ENCODE measurements around the gene ICA1L.

The ICA1L gene

GRCh38 chr2:202883987-202884675 is 12.6 kb upstream of the ICA1L start:
- Histone ChIP-seq H3K4me3 (ENCODE audit: low read length in 2 of 2) (no peak overlapping the region), H3K18ac (ENCODE audit: low read length) (no peak overlapping the region), H4K8ac (ENCODE audit: low read depth, low read length) (no peak overlapping the region), H3K79me1 (ENCODE audit: low read depth, low read length) (no peaks in the 10 kb centered on the region), H3K14ac (ENCODE audit: low read length) (no peak overlapping the region), H3K23ac (ENCODE audit: low read depth, low read length, poor library complexity) (no peak overlapping the region), H3K4ac (ENCODE audit: low read length) (no peak overlapping the region), H2BK15ac (ENCODE audit: low read length) (no peak overlapping the region), H3K9ac (ENCODE audit: low read depth, low read length, poor library complexity) (no peak overlapping the region), H2BK5ac (ENCODE audit: low read length) (no peak overlapping the region), H3K4me1 (ENCODE audit: control insufficient read depth in 2 of 2, insufficient read depth in 1 of 2, low read depth in 1 of 2, low read length in 2 of 2) (no peaks in the 10 kb centered on the region), H2AK5ac (ENCODE audit: low read depth, low read length) (no peak overlapping the region), H4K91ac (ENCODE audit: low read depth, low read length, poor library complexity) (no peak overlapping the region), H3K27me3 (ENCODE audit: control insufficient read depth in 3 of 3, insufficient read depth in 3 of 3, low read depth in 1 of 3, low read length in 3 of 3) (no peaks in the 10 kb centered on the region), H3K27ac (replicated peaks; ENCODE audit: low read length) (no peak overlapping the region), H3K4me2 (ENCODE audit: insufficient read depth, low read length, poor library complexity, severe bottlenecking) (no peak overlapping the region), H3K9me3 (replicated peaks in 1 of 2; ENCODE audit: control insufficient read depth in 2 of 2, insufficient read depth in 1 of 2, low read depth in 1 of 2, low read length in 2 of 2) (no peaks in the 10 kb centered on the region), H2BK12ac (ENCODE audit: low read length) (no peak overlapping the region), H2AFZ (ENCODE audit: low read length) (no peak overlapping the region), H2BK120ac (ENCODE audit: low read depth, low read length) (no peak overlapping the region), H3K36me3 (replicated peaks in 1 of 2; ENCODE audit: control insufficient read depth in 2 of 2, insufficient read depth in 2 of 2, low read length in 2 of 2) (peaks cover 8 to 94% of the 10 kb centered on the region in 2 donors)
- WGBS, 2 donors (ENCODE audit: extremely low coverage in 2 of 2, insufficient read length in 2 of 2, insufficient replicate concordance in 1 of 2): no CpG with 5 or more reads among the region's 5 CpGs
- DNase-seq (ENCODE audit: low spot score): no peak

- no peaks in the 10 kb centered on the region for H3K9me3 ChIP-seq (replicated peaks in 1 of 2; ENCODE audit: control insufficient read depth in 2 of 2, insufficient read depth in 1 of 2, low read depth in 1 of 2, low read length in 2 of 2)
- H2AFZ ChIP-seq (ENCODE audit: low read length): no peak overlapping the region
- no peak overlapping the region for H4K8ac ChIP-seq (ENCODE audit: low read depth, low read length)
- no peak overlapping the region for H3K4me2 ChIP-seq (ENCODE audit: insufficient read depth, low read length, poor library complexity, severe bottlenecking)
- no CpG with 5 or more reads among the region's 4 CpGs for WGBS, 2 donors (ENCODE audit: extremely low coverage in 2 of 2, insufficient read length in 2 of 2, insufficient replicate concordance in 1 of 2)
- H3K4ac ChIP-seq (ENCODE audit: low read length): no peak overlapping the region
- no peak overlapping the region for H2BK15ac ChIP-seq (ENCODE audit: low read length)
- no peak overlapping the region for H2AK5ac ChIP-seq (ENCODE audit: low read depth, low read length)
- H3K9ac ChIP-seq (ENCODE audit: low read depth, low read length, poor library complexity): no peak overlapping the region
- H4K91ac ChIP-seq (ENCODE audit: low read depth, low read length, poor library complexity): no peak overlapping the region
- H3K79me1 ChIP-seq (ENCODE audit: low read depth, low read length): no peaks in the 10 kb centered on the region
- H3K18ac ChIP-seq (ENCODE audit: low read length): no peak overlapping the region
- H2BK5ac ChIP-seq (ENCODE audit: low read length): no peak overlapping the region
- DNase-seq (ENCODE audit: low spot score): no peak
- no peak overlapping the region for H2BK12ac ChIP-seq (ENCODE audit: low read length)
- no peaks in the 10 kb centered on the region for H3K4me1 ChIP-seq (ENCODE audit: control insufficient read depth in 2 of 2, insufficient read depth in 1 of 2, low read depth in 1 of 2, low read length in 2 of 2)
- H3K36me3 ChIP-seq (replicated peaks in 1 of 2; ENCODE audit: control insufficient read depth in 2 of 2, insufficient read depth in 2 of 2, low read length in 2 of 2): peaks cover 8 to 81% of the 10 kb centered on the region in 2 donors
- no peak overlapping the region for H3K23ac ChIP-seq (ENCODE audit: low read depth, low read length, poor library complexity)
- no peak overlapping the region for H3K4me3 ChIP-seq (ENCODE audit: low read length in 2 of 2)
- H3K27me3 ChIP-seq (ENCODE audit: control insufficient read depth in 3 of 3, insufficient read depth in 3 of 3, low read depth in 1 of 3, low read length in 3 of 3): no peaks in the 10 kb centered on the region
- H3K27ac ChIP-seq (replicated peaks; ENCODE audit: low read length): no peak overlapping the region
- H2BK120ac ChIP-seq (ENCODE audit: low read depth, low read length): no peak overlapping the region
- H3K14ac ChIP-seq (ENCODE audit: low read length): no peak overlapping the region
Measured at GRCh38 chr2:202881570-202881969, 10.0 kb upstream of the ICA1L start.

GRCh38 chr2:202877699-202878098 is 6.1 kb upstream of the ICA1L start:
- H2BK15ac ChIP-seq (ENCODE audit: low read length): no peak overlapping the region
- H4K8ac ChIP-seq (ENCODE audit: low read depth, low read length): no peak overlapping the region
- H2BK5ac ChIP-seq (ENCODE audit: low read length): no peak overlapping the region
- H2AK5ac ChIP-seq (ENCODE audit: low read depth, low read length): no peak overlapping the region
- no peak overlapping the region for H2AFZ ChIP-seq (ENCODE audit: low read length)
- no peak for DNase-seq (ENCODE audit: low spot score)
- no peak overlapping the region for H2BK120ac ChIP-seq (ENCODE audit: low read depth, low read length)
- no peak overlapping the region for H3K4me2 ChIP-seq (ENCODE audit: insufficient read depth, low read length, poor library complexity, severe bottlenecking)
- no peaks in the 10 kb centered on the region for H3K27me3 ChIP-seq (ENCODE audit: control insufficient read depth in 3 of 3, insufficient read depth in 3 of 3, low read depth in 1 of 3, low read length in 3 of 3)
- H4K91ac ChIP-seq (ENCODE audit: low read depth, low read length, poor library complexity): no peak overlapping the region
- no peak overlapping the region for H3K18ac ChIP-seq (ENCODE audit: low read length)
- H3K9me3 ChIP-seq (replicated peaks in 1 of 2; ENCODE audit: control insufficient read depth in 2 of 2, insufficient read depth in 1 of 2, low read depth in 1 of 2, low read length in 2 of 2): no peaks in the 10 kb centered on the region
- no peak overlapping the region for H2BK12ac ChIP-seq (ENCODE audit: low read length)
- H3K23ac ChIP-seq (ENCODE audit: low read depth, low read length, poor library complexity): no peak overlapping the region
- H3K36me3 ChIP-seq (replicated peaks in 1 of 2; ENCODE audit: control insufficient read depth in 2 of 2, insufficient read depth in 2 of 2, low read length in 2 of 2): peaks cover 0 to 46% of the 10 kb centered on the region in 2 donors
- H3K9ac ChIP-seq (ENCODE audit: low read depth, low read length, poor library complexity): no peak overlapping the region
- H3K4ac ChIP-seq (ENCODE audit: low read length): no peak overlapping the region
- H3K79me1 ChIP-seq (ENCODE audit: low read depth, low read length): no peaks in the 10 kb centered on the region
- WGBS, 2 donors (ENCODE audit: extremely low coverage in 2 of 2, insufficient read length in 2 of 2, insufficient replicate concordance in 1 of 2): no CpG with 5 or more reads among the region's 2 CpGs
- no peak overlapping the region for H3K4me3 ChIP-seq (ENCODE audit: low read length in 2 of 2)
- H3K4me1 ChIP-seq (ENCODE audit: control insufficient read depth in 2 of 2, insufficient read depth in 1 of 2, low read depth in 1 of 2, low read length in 2 of 2): no peaks in the 10 kb centered on the region
- no peak overlapping the region for H3K27ac ChIP-seq (replicated peaks; ENCODE audit: low read length)
- H3K14ac ChIP-seq (ENCODE audit: low read length): no peak overlapping the region

- Histone ChIP-seq H3K14ac (ENCODE audit: low read length) (peak overlapping the region; percentile 38), H2BK120ac (ENCODE audit: low read depth, low read length) (no peak overlapping the region), H3K4me1 (ENCODE audit: control insufficient read depth in 2 of 2, insufficient read depth in 1 of 2, low read depth in 1 of 2, low read length in 2 of 2) (no peaks in the 10 kb centered on the region), H3K9ac (ENCODE audit: low read depth, low read length, poor library complexity) (no peak overlapping the region), H3K4me3 (ENCODE audit: low read length in 2 of 2) (peak overlapping the region; percentile 83 to 97), H3K18ac (ENCODE audit: low read length) (peak overlapping the region; percentile 99), H2AFZ (ENCODE audit: low read length) (peak overlapping the region; percentile 97), H3K36me3 (replicated peaks in 1 of 2; ENCODE audit: control insufficient read depth in 2 of 2, insufficient read depth in 2 of 2, low read length in 2 of 2) (no peaks in the 10 kb centered on the region), H3K9me3 (replicated peaks in 1 of 2; ENCODE audit: control insufficient read depth in 2 of 2, insufficient read depth in 1 of 2, low read depth in 1 of 2, low read length in 2 of 2) (no peaks in the 10 kb centered on the region), H3K23ac (ENCODE audit: low read depth, low read length, poor library complexity) (no peak overlapping the region), H4K8ac (ENCODE audit: low read depth, low read length) (no peak overlapping the region), H2AK5ac (ENCODE audit: low read depth, low read length) (no peak overlapping the region), H2BK5ac (ENCODE audit: low read length) (peak overlapping the region; percentile 87), H3K27ac (replicated peaks; ENCODE audit: low read length) (peak overlapping the region; percentile 81), H3K4ac (ENCODE audit: low read length) (no peak overlapping the region), H3K27me3 (ENCODE audit: control insufficient read depth in 3 of 3, insufficient read depth in 3 of 3, low read depth in 1 of 3, low read length in 3 of 3) (no peaks in the 10 kb centered on the region), H3K4me2 (ENCODE audit: insufficient read depth, low read length, poor library complexity, severe bottlenecking) (peak overlapping the region; percentile 84), H2BK15ac (ENCODE audit: low read length) (peak overlapping the region; percentile 58), H3K79me1 (ENCODE audit: low read depth, low read length) (no peaks in the 10 kb centered on the region), H2BK12ac (ENCODE audit: low read length) (no peak overlapping the region), H4K91ac (ENCODE audit: low read depth, low read length, poor library complexity) (no peak overlapping the region)
- no CpG with 5 or more reads among the region's 37 CpGs for WGBS, 2 donors (ENCODE audit: extremely low coverage in 2 of 2, insufficient read length in 2 of 2, insufficient replicate concordance in 1 of 2)
- DNase-seq (ENCODE audit: low spot score): peak; percentile 35
Measured at GRCh38 chr2:202870431-202871299, 901 bp downstream of the ICA1L start.
